ENCODE measurements around the gene B4GALT2. TPM values are rescaled to one million over a fixed set of nuclear protein-coding genes. Genes with fewer than 3 reads are reported as not detected.

The B4GALT2 gene, protein sequence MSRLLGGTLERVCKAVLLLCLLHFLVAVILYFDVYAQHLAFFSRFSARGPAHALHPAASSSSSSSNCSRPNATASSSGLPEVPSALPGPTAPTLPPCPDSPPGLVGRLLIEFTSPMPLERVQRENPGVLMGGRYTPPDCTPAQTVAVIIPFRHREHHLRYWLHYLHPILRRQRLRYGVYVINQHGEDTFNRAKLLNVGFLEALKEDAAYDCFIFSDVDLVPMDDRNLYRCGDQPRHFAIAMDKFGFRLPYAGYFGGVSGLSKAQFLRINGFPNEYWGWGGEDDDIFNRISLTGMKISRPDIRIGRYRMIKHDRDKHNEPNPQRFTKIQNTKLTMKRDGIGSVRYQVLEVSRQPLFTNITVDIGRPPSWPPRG
- total RNA-seq, result 50.2 and 64.4 TPM in 2 replicates

GRCh38 chr1:43978551-43979260, at the start of gene B4GALT2:
Gene B4GALT2 (plus strand): TSS chr1:43979210. CDS start chr1:43981161, 1,951 bp downstream.
- DNase-seq, result peak; percentile 53

GRCh38 chr1:43930168-43930948, 48.7 kb upstream of the B4GALT2 start:
- DNase-seq, result peak; percentile 33

GRCh38 chr1:43930949-43931275, 48.1 kb upstream of the B4GALT2 start:
- DNase-seq, result no peak

- DNase-seq, result no peak
Observed at GRCh38 chr1:43931711-43932660, 47.0 kb upstream of the B4GALT2 start.

GRCh38 chr1:43932786-43933385, 46.1 kb upstream of the B4GALT2 start:
- no peak for DNase-seq

DNA sequence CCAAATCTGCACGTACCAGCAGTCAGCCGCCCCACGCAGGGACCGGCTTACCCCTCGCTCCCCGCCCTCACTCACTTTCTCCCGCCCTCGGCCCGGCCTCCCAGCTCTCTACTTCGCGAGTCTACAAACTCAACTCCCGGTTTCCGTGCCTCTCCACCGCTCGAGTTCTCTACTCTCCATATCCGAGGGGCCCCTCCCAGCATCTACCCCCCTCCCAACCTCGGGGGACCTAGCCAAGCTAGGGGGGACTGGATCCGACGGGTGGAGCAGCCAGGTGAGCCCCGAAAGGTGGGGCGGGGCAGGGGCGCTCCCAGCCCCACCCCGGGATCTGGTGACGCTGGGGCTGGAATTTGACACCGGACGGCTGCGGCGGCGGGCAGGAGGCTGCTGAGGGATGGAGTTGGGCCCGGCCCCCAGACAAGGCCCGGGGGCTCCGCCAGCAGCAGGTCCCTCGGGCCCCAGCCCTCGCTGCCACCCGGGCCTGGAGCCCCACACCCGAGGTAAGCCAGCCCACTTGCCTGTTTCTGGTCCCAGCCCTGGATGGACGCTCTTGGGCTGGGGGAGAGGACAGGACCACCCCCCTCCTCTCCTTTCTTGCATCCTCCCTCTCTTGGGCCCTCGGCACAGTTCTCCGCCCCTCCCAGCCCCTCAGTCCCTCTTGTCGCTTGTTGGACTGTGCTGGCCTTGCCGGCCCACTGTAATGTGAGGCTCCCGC, 45.5 kb upstream of the B4GALT2 start, which contains the start of gene ARTN:
Gene ARTN, plus strand, starts transcription at position 416 of the 715 bp plus-strand sequence. CDS start 1,856 bp downstream, outside the sequence.
- DNase-seq, result peak; percentile 16

- peak; percentile 71 for DNase-seq
Observed at GRCh38 chr1:43934101-43934985, 44.7 kb upstream of the B4GALT2 start.

GRCh38 chr1:43934986-43935324, 44.1 kb upstream of the B4GALT2 start:
- DNase-seq, result no peak

DNA sequence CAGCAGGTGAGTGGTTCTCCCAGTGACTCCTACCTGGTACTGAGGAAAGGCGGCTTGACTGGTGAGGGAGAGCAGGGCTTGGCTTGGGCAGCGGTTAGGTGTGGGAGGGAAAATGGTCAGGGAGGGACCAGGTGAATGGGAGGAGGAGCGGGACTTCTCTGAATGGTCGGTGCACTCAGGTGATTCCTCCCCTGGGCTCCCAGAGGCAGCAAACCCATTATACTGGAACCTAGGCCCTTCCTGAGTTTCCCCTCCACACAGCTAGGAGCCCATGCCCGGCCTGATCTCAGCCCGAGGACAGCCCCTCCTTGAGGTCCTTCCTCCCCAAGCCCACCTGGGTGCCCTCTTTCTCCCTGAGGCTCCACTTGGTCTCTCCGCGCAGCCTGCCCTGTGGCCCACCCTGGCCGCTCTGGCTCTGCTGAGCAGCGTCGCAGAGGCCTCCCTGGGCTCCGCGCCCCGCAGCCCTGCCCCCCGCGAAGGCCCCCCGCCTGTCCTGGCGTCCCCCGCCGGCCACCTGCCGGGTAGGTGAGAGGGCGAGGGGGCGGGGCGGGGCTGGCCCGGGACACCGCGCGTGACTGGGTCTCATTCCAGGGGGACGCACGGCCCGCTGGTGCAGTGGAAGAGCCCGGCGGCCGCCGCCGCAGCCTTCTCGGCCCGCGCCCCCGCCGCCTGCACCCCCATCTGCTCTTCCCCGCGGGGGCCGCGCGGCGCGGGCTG, 43.1 kb upstream of the B4GALT2 start:
- no peak for DNase-seq

DNA sequence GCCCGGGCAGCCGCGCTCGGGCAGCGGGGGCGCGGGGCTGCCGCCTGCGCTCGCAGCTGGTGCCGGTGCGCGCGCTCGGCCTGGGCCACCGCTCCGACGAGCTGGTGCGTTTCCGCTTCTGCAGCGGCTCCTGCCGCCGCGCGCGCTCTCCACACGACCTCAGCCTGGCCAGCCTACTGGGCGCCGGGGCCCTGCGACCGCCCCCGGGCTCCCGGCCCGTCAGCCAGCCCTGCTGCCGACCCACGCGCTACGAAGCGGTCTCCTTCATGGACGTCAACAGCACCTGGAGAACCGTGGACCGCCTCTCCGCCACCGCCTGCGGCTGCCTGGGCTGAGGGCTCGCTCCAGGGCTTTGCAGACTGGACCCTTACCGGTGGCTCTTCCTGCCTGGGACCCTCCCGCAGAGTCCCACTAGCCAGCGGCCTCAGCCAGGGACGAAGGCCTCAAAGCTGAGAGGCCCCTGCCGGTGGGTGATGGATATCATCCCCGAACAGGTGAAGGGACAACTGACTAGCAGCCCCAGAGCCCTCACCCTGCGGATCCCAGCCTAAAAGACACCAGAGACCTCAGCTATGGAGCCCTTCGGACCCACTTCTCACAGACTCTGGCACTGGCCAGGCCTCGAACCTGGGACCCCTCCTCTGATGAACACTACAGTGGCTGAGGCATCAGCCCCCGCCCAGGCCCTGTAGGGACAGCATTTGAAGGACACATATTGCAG, 42.4 kb upstream of the B4GALT2 start:
- DNase-seq, result peak; percentile 56

DNA sequence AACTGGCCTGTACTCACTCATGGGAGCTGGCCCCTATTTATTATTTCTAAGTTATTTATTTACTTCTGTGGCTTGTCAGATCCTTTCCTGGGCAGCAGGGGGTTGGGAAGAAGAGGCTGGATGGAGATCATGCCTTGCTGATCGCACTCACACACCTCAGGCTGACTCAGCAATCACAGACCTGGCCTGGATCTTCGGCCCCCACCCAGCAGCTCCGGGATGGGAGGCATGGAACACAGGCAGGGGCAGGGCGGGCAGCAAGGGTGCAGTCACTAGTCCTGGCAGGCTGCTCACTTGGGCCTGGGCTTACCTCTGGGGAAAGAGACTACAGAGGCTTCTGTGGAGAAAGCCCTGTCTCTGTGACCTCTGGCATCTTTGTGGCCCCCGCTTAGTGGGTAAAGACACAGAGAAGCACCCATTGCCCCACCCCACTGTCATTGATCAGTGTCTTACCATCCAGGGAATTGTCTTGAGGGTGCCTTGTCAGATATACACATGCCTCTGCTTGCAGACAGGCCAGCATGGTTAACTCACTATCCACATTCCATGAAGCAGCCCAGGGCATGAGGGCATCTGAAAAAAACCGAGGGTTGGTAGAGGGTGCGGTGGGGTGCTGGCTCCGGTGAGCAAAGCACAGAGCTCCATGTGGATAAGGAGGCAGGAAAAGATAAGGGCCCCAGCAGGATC, 41.7 kb upstream of the B4GALT2 start:
- no peak for DNase-seq

DNA sequence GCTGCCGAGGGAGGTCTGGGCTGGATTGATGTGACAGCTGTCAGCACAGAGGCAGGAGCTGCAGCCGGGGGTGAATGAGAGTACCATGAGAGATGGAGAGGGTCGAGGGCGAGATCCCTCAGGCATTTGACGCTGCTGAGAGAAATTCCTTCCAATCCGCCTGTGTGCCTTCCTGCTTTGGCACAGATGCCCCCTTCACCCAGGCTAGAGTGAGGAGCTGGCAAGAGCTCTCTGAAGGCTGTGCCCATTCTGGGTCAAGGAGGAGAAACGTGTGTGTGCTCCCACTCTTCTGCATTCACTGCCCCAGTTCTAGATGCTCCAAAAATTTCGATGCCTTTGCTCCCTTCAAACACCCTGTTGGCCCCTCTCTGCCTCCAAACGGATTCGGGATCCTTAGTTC, 40.6 kb upstream of the B4GALT2 start:
- no peak for DNase-seq

GRCh38 chr1:43938892-43939587, 40.0 kb upstream of the B4GALT2 start:
- DNase-seq, result no peak

GRCh38 chr1:43942411-43942810, 36.6 kb upstream of the B4GALT2 start:
- no peak for DNase-seq

- DNase-seq, result no peak
Observed at GRCh38 chr1:43944860-43945259, 34.1 kb upstream of the B4GALT2 start.

DNA sequence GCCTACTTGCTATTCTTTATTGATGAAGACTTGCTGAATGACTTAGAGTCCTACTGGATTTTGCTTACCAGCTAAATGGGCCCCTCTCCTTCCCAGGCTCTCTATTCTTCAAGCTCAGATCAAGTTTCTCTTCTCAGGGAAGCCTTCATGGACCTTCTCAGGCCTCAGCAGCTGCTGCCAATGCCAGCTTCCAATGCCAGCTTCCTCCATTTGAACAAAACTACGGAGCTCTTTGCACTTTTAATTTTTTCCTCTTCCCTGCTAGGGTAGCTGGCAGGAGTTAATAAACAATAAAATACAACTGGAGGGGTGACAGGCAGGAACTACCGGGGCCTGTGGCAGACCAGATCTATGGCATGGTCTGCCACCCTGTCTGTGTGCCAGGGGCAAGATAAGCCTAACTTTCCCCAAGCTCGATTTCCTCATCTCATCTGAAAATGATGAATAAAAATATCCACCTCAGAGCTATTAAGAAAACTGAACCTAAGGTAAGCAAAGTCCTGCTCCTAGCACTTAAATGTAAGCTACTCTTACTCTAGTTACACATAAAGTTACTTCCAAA, 33.3 kb upstream of the B4GALT2 start:
- DNase-seq, result no peak

Measured in dermis blood vessel endothelial cell (primary cell).